HG02885 (cell line): ENCODE measurements around the gene FKBP8.
"Not testable (repeated sequence)": the region's sequence is repeated elsewhere in the genome, so short reads cannot be mapped to it uniquely, and the experiment has no call there.

Experiments used
- ATAC-seq: cut with Tn5 transposase; IDR thresholded peaks from one replicate; pipeline ENCODE4 v1.9.1; 2021; ENCODE audit warnings: mild to moderate bottlenecking; ENCODE audit not compliant: unreplicated experiment, poor library complexity

The FKBP8 gene

DNA sequence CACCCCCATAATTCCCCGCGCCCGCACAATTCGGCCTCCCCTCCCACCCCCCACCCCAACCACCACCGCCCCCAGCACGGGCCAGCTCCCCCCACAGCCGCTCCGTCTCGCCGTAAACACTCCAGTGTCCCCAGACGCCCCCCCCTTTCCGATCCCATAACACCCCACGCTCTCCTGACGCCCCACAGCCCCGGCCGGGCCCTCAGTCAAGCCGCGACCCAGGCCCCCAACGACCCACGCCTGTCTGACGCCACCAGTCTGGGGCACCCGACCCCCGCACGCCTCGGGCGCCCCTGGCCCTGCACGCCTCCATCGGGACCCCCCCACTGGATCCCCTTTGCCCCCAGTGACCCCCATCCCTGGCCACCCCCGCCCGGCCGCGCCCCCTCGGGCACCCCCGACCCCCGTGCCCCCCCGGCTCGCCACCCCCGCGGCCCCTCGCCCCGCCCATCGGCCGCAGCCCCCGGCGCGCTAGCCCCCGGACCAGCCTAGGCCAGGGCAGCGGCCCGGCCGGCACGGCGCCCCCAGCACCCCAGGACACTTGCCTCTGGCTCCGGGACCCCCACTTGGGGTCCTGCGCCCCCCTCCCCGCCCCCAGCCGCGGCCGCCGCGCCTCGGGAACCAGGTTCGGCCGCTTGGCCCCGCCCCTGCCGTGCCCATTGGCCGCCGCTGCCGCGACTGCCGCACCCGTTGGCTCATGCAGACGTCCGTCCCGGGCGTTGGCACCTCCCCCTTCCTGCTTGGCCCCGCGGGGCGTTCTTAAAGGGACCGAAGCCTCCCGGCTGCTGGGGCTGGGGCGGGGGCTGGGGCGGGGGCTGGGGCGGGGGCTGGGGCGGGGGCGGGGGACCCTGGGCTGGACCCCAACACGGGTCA, at the start of gene FKBP8:
Gene FKBP8, minus strand, starts transcription at position 633 of the 873 bp plus-strand sequence. CDS start 1,603 bp downstream, outside the sequence.
- ATAC-seq = peak; percentile 95

DNA sequence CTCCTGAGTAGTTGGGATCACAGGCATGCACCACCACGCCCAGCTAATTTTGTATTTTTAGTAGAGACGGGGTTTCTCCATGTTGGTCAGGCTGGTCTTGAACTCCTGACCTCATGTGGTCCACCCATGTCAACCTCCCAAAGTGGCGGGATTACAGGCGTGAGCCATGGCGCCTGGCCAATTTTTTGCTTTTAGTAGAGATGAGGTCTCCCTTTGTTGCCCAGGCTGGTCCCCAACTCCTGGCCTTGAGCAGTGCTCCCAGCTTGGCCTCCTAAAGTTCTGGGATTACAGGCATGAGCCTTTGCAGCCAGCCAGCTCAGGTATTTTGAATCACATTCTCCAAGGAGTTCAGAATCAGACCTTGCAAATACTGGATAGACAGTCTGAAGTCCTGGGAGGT, 49.4 kb upstream of the FKBP8 start:
- not testable (repeated sequence) for ATAC-seq

DNA sequence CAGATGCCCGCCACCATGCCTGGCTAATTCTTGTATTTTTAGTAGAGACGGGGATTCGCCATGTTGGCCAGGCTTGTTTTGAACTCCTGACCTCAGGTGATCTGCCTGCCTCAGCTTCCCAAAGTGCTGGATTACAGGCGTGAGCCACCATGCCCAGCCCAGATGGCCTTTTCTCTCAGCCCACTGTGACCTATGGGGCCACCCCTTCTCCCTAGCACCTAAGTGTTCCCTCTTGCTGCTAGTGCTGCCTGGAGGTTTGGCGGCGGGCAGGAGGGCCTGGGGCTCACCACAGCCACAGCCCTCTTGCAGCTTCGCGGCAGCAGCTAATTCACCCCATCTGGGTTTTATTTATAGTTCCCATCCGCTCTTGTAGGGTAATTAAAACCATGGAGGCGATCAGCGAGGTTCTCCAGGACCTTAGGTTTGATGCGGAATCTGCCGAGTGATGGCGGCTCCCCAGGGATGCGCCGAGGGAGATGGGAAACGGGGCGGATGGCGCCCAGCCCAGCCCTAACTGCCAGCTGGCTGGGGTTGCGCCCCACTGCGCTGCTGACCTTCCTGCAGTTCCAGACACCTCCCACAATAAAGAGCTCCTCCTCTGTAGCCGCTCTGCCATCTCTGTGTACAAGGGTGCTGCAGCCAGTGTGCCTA, 48.5 kb upstream of the FKBP8 start:
- ATAC-seq = no peak

DNA sequence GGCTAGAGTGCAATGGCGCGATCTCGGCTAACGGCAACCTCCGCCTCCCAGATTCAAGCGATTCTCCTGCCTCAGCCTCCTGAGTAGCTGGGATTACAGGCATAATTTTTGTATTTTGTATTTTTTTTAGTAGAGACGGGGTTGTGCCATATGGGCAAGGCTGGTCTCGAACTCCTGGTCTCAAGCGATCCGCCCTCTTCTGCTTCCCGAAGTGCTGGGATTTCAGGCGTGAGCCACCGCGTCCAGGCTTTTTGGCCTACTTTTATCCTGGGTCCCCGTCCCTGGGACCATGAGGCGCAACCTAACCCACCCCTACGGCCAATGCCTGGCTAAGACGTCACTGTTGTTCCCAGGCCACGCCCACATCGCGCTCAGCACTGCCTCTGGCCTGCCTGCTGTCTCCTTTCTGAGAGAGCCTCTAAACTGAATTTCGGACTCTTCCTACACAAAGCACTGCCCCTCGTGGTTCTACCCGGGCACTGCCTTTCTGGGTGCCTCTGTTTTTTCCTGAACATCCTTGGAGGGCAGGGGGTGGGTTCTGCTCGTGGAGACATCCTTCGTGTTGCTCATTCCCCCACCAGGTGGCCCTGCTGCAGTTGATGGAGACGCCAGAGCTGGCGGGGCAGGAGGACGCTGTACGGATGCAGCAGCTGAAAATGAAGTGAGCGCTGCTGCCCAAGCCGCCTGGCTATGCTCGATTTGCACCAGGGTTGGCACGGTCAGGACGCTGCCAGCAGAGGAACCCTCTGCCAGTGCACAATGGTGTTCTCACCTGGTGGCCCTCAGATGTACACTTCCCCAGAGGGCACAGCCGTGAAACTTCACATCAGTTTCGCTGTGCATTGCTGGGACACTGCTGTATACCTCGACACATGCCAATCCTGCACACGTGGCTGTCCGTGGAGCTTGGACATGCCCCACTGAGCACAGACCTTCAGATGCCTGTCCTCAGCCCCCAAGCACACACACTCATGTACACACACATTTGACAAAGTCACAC, 47.2 kb upstream of the FKBP8 start:
- ATAC-seq = no peak

GRCh38 chr19:18589380-18590272, 46.3 kb upstream of the FKBP8 start:
- peak; percentile 29 for ATAC-seq

DNA sequence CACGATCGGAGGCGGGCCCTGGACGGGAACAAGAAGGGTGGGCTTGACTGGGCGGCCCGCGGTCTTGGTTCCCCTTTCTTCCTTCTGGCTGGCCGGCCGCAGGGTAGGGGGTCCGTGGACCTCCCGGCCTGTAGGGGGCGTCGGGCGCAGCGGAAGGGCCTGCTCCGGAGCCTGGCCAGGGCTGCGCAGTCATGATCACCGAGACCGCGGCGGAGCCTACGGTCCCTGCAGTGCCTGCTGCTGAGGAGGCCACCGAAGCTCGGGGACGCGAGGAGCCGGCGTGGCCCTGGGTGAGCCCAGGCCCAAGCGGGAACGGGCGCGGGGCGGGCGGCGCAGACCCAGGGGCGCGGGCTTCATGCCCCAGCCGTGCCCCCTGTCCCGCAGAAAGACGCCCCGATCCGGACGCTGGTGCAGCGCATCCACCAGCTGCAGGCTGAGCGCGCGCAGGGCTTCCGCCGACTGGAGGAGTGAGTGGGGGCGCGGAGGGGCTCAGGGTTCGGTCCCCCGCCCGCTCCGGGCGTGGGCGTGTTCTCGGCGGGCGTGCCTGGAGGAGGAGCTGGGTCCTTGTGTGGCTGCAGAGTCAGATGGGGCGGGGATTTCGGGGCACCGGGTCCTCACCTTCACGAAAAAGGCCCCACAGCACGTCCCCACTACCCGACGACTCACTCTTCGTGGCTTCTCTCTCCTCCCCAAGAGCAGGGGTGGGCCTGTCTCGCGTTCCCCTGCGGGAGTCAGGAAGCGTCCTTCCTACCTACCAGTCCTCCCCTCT, 45.4 kb upstream of the FKBP8 start, which contains the start of gene REX1BD:
Gene REX1BD, plus strand, starts transcription at position 188 of the 769 bp plus-strand sequence. Its CDS starts 4 bp downstream, at position 192.
- ATAC-seq = peak; percentile 80

GRCh38 chr19:18587962-18588610, 44.7 kb upstream of the FKBP8 start:
- ATAC-seq = no peak

DNA sequence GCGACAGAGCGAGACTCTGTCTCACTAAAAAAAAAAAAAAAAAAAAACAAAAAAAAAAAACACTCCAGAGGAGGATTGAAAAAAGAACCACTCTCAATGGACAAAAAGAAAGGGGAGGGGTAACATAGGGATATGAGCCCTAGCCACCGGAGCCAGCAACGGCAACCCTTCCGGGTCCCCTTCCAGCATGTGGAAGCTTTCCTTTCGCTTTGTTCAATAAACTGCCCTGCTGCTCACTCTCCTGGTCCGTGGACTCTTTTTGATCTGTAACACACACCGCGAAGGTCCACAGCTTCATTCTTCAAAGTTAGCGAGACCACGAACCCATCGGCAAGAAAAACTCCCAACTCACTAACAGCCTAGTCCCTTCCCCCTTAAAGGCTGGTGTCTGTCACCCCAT, 44.2 kb upstream of the FKBP8 start:
- ATAC-seq = no peak

DNA sequence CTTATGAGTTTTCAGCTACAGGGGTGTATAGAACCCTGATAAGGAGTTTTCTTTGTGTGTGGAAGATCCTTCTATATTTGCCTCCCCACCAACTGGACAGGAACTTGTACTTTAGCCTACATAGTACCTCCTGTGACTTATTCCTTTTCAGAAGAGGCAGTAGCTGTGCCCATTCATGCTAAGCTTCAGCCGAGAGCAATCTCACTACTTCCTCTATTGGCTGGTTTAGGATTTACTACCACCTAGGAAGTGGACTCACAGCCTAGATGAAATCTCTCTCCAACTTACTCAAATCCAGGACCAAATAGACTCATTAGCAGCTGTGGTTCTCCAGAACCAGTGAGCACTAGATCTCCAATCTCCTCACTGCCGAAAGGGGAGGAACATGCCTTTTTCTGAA, 42.9 kb upstream of the FKBP8 start:
- no peak for ATAC-seq

DNA sequence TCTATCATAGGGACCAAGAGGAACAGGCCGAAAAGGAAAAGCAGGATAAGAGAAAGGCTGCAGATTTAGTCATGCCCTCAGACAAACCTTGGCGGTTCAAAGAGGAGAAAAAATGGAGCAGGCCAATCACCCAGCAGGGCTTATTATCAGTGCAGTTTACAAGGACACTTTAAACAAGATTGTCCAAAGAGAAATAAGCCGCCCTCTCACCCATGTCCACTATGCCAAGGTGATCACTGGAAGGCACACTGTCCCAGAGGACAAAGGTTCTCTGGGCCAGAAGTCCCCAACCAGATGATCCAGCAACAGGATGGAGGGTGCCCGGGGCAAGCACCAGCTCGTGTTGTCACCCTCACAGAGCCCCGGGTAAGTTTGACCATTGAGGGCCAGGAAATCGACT, 36.9 kb upstream of the FKBP8 start:
- ATAC-seq = no peak

DNA sequence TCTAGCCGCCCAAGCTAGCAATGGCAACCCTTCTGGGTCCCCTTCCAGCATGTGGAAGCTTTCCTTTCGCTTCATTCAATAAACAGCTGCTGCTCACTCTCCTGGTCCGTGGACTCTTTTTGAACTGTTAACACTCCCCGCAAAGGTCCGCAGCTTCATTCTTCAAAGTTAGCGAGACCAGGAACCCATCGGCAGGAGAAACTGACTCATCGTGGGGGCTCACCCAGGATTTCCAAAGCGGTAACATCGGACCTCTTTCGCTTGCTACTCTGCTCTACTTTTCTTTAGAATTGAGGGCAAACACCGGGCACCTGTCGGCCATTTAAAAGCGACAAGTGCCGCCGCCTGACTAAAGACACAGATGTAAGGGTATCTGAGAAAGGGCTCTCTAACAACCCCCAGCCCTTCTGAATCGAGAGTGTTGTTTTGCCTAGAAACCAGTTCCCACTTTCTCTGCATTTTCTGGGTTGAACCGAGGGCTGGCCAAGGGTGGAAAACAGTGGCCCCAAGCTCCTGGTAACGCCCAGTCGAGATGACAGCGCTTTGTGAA, 34.1 kb upstream of the FKBP8 start:
- ATAC-seq = no peak

DNA sequence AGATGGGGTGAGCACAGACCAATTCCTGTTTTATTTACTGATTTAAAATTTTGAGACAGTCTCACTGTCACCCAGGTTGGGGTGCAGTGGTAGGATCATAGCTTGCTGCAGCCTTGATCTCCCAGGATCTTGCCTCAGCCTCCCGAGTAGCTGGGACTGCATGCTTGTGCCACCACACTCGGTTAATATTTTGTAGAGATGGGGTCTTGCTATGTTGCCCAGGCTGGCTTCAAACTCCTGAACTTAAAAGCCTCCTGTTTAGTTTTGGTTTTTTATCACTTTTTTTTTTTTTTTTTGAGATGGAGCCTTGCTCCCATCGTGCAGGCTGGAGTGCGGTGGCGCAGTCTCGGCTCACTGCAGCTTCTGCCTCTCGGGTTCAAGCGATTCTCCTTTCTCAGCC, 33.0 kb upstream of the FKBP8 start:
- ATAC-seq = no peak

DNA sequence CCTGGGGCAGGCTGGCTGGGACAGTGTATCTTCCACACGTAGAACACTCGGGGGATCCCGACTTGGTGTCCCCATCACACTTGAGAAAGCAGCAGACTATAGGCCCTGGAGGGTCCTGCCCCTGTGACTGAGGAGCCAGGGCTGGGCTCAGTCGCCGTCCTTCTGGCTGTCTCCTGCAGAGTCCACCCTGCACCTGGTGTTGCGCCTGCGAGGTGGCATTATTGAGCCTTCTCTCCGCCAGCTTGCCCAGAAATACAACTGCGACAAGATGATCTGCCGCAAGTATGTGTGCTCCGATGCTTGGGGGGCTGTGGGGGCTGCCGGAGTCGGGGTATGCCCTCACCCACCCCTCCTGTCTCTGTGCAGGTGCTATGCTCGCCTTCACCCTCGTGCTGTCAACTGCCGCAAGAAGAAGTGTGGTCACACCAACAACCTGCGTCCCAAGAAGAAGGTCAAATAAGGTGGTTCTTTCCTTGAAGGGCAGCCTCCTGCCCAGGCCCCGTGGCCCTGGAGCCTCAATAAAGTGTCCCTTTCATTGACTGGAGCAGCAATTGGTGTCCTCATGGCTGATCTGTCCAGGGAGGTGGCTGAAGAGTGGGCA, 31.4 kb upstream of the FKBP8 start:
- no peak for ATAC-seq

DNA sequence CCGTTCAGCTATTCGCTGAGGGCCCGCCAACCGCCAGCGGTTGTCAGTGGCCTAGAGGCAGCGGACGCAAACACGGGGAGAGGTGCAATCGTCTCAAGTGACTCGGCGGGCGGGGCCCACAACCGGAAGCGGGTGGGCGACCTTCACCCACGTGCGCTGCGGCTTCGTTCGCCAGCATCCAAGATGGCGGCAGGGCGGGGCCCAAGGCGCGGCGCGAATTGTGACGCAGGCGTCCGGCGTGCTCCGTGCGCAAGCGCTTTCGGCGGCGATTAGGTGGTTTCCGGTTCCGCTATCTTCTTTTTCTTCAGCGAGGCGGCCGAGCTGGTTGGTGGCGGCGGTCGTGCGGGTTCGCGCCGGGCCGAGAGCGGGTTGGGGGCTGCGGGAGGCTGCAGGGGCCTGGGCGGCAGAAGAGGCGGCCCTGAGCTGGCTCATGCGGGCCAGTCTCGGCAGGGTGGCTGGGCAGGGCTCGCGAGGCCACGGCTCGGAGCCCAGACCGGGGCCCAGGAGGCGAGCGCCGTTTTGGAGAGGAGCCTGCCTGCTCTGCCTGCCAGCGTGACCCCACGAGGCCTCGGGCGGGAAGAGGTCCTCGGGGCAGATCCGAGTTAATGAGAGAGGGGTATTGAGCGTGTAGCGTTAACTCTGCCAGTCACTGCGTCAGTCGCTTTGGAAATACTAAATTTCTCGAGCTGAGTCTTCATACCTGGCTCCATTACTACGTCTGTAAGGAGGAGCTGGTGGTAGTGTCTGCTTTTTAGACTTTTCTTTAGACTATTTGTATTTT, 28.4 kb upstream of the FKBP8 start, which contains the start of gene UBA52:
Gene UBA52, plus strand, starts transcription at position 294 of the 781 bp plus-strand sequence. CDS start 1,444 bp downstream, outside the sequence.
- peak; percentile 94 for ATAC-seq

GRCh38 chr19:18568367-18568766, 25.0 kb upstream of the FKBP8 start:
- ATAC-seq = no peak

- ATAC-seq = no peak
These were observed 23.6 kb upstream of the FKBP8 start for GRCh38 chr19:18566953-18567352.

GRCh38 chr19:18562086-18562485, 18.7 kb upstream of the FKBP8 start:
- ATAC-seq = no peak
